Keratinocyte (primary cell): Measurements from ENCODE around the gene CNGA4. TPM values are rescaled to one million over a fixed set of nuclear protein-coding genes. Genes with fewer than 3 reads are reported as not detected.

Experiments
- DNase-seq: peaks from one replicate; pipeline ENCODE4 v3.0.0-alpha.2; 2011; ENCODE audit warnings: low read depth, missing footprints, low spot score
- FAIRE-seq: peaks from 2 replicates; lab custom pipeline; 2011; peaks lifted over from hg19 to GRCh38; lab: Jason Lieb, UNC
- H2AFZ ChIP-seq: 2 replicates; pipeline ENCODE4 v1.6.0; 2012; ENCODE audit warnings: low read length, control low read depth, inconsistent platforms; ENCODE audit not compliant: control insufficient read depth
- H3K27ac ChIP-seq: 2 replicates; pipeline ENCODE4 v1.5.1; 2011; ENCODE audit warnings: low read length; ENCODE audit not compliant: control insufficient read depth, insufficient read depth
- H3K27me3 ChIP-seq: 3 replicates; pipeline ENCODE4 v1.6.0; 2011; ENCODE audit warnings: low read length; ENCODE audit not compliant: control insufficient read depth, insufficient read depth; ENCODE audit errors: extremely low read depth
- H3K36me3 ChIP-seq, 2 experiments: 2 replicates in 1 of 2; 3 replicates in 1 of 2; pipeline ENCODE4 v1.5.1; 2011; ENCODE audit warnings: low read length in 2 of 2, mild to moderate bottlenecking in 1 of 2; ENCODE audit not compliant: control insufficient read depth in 2 of 2, insufficient read depth in 2 of 2; ENCODE audit errors: extremely low read depth in 1 of 2
- H3K4me1 ChIP-seq: 3 replicates; pipeline ENCODE4 v1.5.1; 2011; ENCODE audit warnings: low read length; ENCODE audit not compliant: control insufficient read depth, insufficient read depth; ENCODE audit errors: extremely low read depth
- H3K4me2 ChIP-seq: 3 replicates; pipeline ENCODE4 v1.6.0; 2011; ENCODE audit warnings: low read depth, low read length; ENCODE audit not compliant: control insufficient read depth, insufficient read depth; ENCODE audit errors: extremely low read depth
- H3K4me3 ChIP-seq, 3 experiments: fragments of 200-600 bp in 1 of 3; sonication (generic) in 1 of 3; 2 replicates in 2 of 3; 3 replicates in 1 of 3; pipeline ENCODE4 v1.5.1; 2011 to 2016; ENCODE audit warnings: low read length in 3 of 3, mild to moderate bottlenecking in 3 of 3, control low read depth in 2 of 3, inconsistent platforms in 1 of 3, low read depth in 1 of 3, mixed read lengths in 1 of 3, mixed run types in 1 of 3, moderate library complexity in 1 of 3; ENCODE audit not compliant: control insufficient read depth in 2 of 3, insufficient read depth in 2 of 3; ENCODE audit errors: extremely low read depth in 1 of 3
- H3K79me2 ChIP-seq: 2 replicates; pipeline ENCODE4 v1.6.0; 2012; ENCODE audit warnings: low read length; ENCODE audit not compliant: control insufficient read depth, insufficient read depth
- H3K9ac ChIP-seq: 3 replicates; pipeline ENCODE4 v1.6.0; 2011; ENCODE audit warnings: low read length; ENCODE audit not compliant: control insufficient read depth, insufficient read depth; ENCODE audit errors: extremely low read depth
- H3K9me1 ChIP-seq: 3 replicates; pipeline ENCODE4 v1.6.0; 2011; ENCODE audit warnings: low read length; ENCODE audit not compliant: control insufficient read depth, insufficient read depth; ENCODE audit errors: extremely low read depth
- H3K9me3 ChIP-seq: 2 replicates; pipeline ENCODE4 v1.5.1; 2012; ENCODE audit warnings: low read depth, low read length; ENCODE audit not compliant: control insufficient read depth
- H4K20me1 ChIP-seq: 3 replicates; pipeline ENCODE4 v1.6.0; 2011; ENCODE audit warnings: low read length; ENCODE audit not compliant: control insufficient read depth, insufficient read depth; ENCODE audit errors: extremely low read depth
- EZH2 ChIP-seq: IDR thresholded peaks from one replicate; pipeline ENCODE4 v1.6.1; 2012; ENCODE audit warnings: inconsistent platforms, mild to moderate bottlenecking, low read length, moderate library complexity
- dilution Hi-C: fragments of 300-500 bp; cut with MboI; formaldehyde crosslinking; loops from one replicate; pipeline ENCODE4 v1.7.0; 2020; ENCODE audit warnings: low sequenced_read_pairs; ENCODE audit not compliant: extremely low pct_ligation_motif_present
- polyA plus RNA-seq, 5 experiments: library from polyadenylated mRNA; depleted of rRNA in 3 of 5; stranded (reverse) in 3 of 5; stranded (forward) in 1 of 5; unstranded in 1 of 5; fragments of >200 nt; gene quantifications; 1 replicate in 1 of 5; 2 replicates in 3 of 5; 3 replicates in 1 of 5; pipeline versions ENCODE4 v1.2.1 to v1.2.3, GENCODE V29; 2011 to 2012; ENCODE audit warnings: missing spikeins in 2 of 5, low read depth in 1 of 5, low replicate concordance in 1 of 5
- TF ChIP-seq, protein P1 (sequence below), 3 experiments: IDR thresholded peaks in 1 of 3; conservative IDR thresholded peaks in 1 of 3; optimal IDR thresholded peaks in 1 of 3; 2 replicates in 2 of 3; 3 replicates in 1 of 3; pipeline versions ENCODE3 to v1.5.1; 2011; ENCODE audit warnings: low read length in 3 of 3, mild to moderate bottlenecking in 3 of 3, moderate library complexity in 2 of 3, control low read depth in 1 of 3, inconsistent platforms in 1 of 3; ENCODE audit not compliant: insufficient read depth in 2 of 3; ENCODE audit errors: extremely low read depth in 1 of 3

CNGA4 gene
- polyA plus RNA-seq, 1 donor (not counting 4 experiments of a cell fraction or from before 2014, with no cell fraction given): 0.09 TPM

DNA sequence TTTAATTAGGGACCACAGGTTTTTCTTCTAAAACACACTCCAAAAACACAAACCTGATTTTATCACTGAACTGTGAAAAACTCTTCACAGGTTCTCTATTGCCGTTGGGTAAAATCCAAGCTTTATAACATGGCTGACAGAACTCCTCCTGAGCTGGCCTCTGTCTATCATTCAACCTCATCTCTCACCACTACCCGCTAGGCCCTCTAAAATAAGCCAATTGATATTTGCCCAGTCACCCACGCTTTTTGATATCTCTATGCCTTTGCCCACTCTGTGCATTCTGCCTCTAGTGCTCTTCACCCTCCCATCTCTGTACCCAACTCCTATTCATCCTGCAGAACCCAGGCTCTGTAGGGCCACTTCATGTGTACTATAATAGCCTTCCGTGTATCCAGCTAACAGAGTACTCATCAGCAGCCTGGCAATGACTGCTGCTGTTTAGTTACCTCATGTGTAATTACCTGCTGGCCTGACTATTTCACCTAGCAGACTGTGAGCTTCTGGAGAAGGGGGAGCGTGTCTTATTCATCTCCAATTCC is 1.1 kb upstream of the CNGA4 start:
- Histone ChIP-seq H3K4me3 (no peak overlapping the region), H3K9me3 (no peaks in the 10 kb centered on the region), H3K27ac (no peak overlapping the region), H3K4me1 (peaks cover 9% of the 10 kb centered on the region), H3K4me2 (no peak overlapping the region), H2AFZ (no peak overlapping the region), H3K9me1 (no peaks in the 10 kb centered on the region), H3K9ac (no peak overlapping the region), H3K36me3 (no peaks in the 10 kb centered on the region), H3K79me2 (peaks cover 15% of the 10 kb centered on the region), H3K27me3 (no peaks in the 10 kb centered on the region), H4K20me1 (no peaks in the 10 kb centered on the region)
- dilution Hi-C loops: no loop called here
- DNase-seq: no peak
- TF ChIP-seq, protein P1, sequence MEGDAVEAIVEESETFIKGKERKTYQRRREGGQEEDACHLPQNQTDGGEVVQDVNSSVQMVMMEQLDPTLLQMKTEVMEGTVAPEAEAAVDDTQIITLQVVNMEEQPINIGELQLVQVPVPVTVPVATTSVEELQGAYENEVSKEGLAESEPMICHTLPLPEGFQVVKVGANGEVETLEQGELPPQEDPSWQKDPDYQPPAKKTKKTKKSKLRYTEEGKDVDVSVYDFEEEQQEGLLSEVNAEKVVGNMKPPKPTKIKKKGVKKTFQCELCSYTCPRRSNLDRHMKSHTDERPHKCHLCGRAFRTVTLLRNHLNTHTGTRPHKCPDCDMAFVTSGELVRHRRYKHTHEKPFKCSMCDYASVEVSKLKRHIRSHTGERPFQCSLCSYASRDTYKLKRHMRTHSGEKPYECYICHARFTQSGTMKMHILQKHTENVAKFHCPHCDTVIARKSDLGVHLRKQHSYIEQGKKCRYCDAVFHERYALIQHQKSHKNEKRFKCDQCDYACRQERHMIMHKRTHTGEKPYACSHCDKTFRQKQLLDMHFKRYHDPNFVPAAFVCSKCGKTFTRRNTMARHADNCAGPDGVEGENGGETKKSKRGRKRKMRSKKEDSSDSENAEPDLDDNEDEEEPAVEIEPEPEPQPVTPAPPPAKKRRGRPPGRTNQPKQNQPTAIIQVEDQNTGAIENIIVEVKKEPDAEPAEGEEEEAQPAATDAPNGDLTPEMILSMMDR (optimal IDR thresholded peaks at IDR 0.05 in 1 of 3, IDR thresholded peaks at IDR 0.05 in 1 of 3, conservative IDR thresholded peaks at IDR 0.05 in 1 of 3; ENCODE audit: extremely low read depth in 1 of 3, insufficient read depth in 2 of 3, low read length in 3 of 3): no peak
- TF ChIP-seq EZH2: no peak
- FAIRE-seq: no peak

DNA sequence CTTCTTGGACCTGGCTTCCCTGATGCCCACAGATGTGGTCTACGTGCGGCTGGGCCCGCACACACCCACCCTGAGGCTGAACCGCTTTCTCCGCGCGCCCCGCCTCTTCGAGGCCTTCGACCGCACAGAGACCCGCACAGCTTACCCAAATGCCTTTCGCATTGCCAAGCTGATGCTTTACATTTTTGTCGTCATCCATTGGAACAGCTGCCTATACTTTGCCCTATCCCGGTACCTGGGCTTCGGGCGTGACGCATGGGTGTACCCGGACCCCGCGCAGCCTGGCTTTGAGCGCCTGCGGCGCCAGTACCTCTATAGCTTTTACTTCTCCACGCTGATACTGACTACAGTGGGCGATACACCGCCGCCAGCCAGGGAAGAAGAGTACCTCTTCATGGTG is 1.2 kb downstream of the CNGA4 start:
- Histone ChIP-seq H3K4me1 (peaks cover under 1% of the 10 kb centered on the region), H3K9ac (no peak overlapping the region), H3K9me1 (no peaks in the 10 kb centered on the region), H3K36me3 (no peaks in the 10 kb centered on the region), H3K27me3 (no peaks in the 10 kb centered on the region), H3K4me3 (no peak overlapping the region), H3K79me2 (no peaks in the 10 kb centered on the region), H3K4me2 (no peak overlapping the region), H3K9me3 (no peaks in the 10 kb centered on the region), H2AFZ (no peak overlapping the region), H4K20me1 (no peaks in the 10 kb centered on the region), H3K27ac (no peak overlapping the region)
- DNase-seq (no peak), FAIRE-seq (no peak)
- TF ChIP-seq, protein P1 (optimal IDR thresholded peaks at IDR 0.05 in 1 of 3, IDR thresholded peaks at IDR 0.05 in 1 of 3, conservative IDR thresholded peaks at IDR 0.05 in 1 of 3; ENCODE audit: extremely low read depth in 1 of 3, insufficient read depth in 2 of 3, low read length in 3 of 3): no peak
- TF ChIP-seq EZH2: no peak
- dilution Hi-C loops: no loop called here
